Measurements from ENCODE around the gene PKP4.

The PKP4 gene

GRCh38 chr2:158487419-158487818 is 30.7 kb downstream of the PKP4 start:
- no peak overlapping the region for H2AFZ ChIP-seq (ENCODE audit: low read depth, low read length, severe bottlenecking)
- H4K20me1 ChIP-seq (ENCODE audit: low read depth, low read length): no peaks in the 10 kb centered on the region
- H3K9me2 ChIP-seq (replicated peaks; ENCODE audit: insufficient read depth, low read length): no peaks in the 10 kb centered on the region
- H3K4me2 ChIP-seq (ENCODE audit: low read depth, low read length, poor library complexity, severe bottlenecking): no peak overlapping the region
- no peaks in the 10 kb centered on the region for H3K36me3 ChIP-seq (ENCODE audit: low read length)
- H3K27me3 ChIP-seq (ENCODE audit: low read length): no peaks in the 10 kb centered on the region
- no peak overlapping the region for H3K9ac ChIP-seq (ENCODE audit: low read length)
- no peak overlapping the region for H3K27ac ChIP-seq (ENCODE audit: low read depth, low read length)
- H3K9me3 ChIP-seq (ENCODE audit: insufficient read depth, low read length): no peaks in the 10 kb centered on the region
- no peak for TF ChIP-seq EZH2phosphoT487 (conservative IDR thresholded peaks at IDR 0.05; ENCODE audit: low read length)
- no peak for TF ChIP-seq CTCF (IDR thresholded peaks at IDR 0.05; ENCODE audit: insufficient read depth, low read length, poor library complexity, severe bottlenecking)
- H3F3A ChIP-seq (ENCODE audit: insufficient read depth): no peaks in the 10 kb centered on the region
- H3K79me2 ChIP-seq (ENCODE audit: insufficient read depth, low read length): no peaks in the 10 kb centered on the region
- no peak overlapping the region for H3K4me3 ChIP-seq (ENCODE audit: insufficient read depth, low read length, poor library complexity, severe bottlenecking)

GRCh38 chr2:158488442-158489216 is 31.9 kb downstream of the PKP4 start:
- Histone ChIP-seq H3K9me3 (ENCODE audit: insufficient read depth, low read length) (no peaks in the 10 kb centered on the region), H3K4me3 (ENCODE audit: insufficient read depth, low read length, poor library complexity, severe bottlenecking) (no peak overlapping the region), H3F3A (ENCODE audit: insufficient read depth) (no peaks in the 10 kb centered on the region), H3K9me2 (replicated peaks; ENCODE audit: insufficient read depth, low read length) (no peaks in the 10 kb centered on the region), H3K9ac (ENCODE audit: low read length) (no peak overlapping the region), H3K4me2 (ENCODE audit: low read depth, low read length, poor library complexity, severe bottlenecking) (no peak overlapping the region), H3K27ac (ENCODE audit: low read depth, low read length) (no peak overlapping the region), H3K36me3 (ENCODE audit: low read length) (no peaks in the 10 kb centered on the region), H4K20me1 (ENCODE audit: low read depth, low read length) (no peaks in the 10 kb centered on the region), H2AFZ (ENCODE audit: low read depth, low read length, severe bottlenecking) (no peak overlapping the region), H3K27me3 (ENCODE audit: low read length) (no peaks in the 10 kb centered on the region), H3K79me2 (ENCODE audit: insufficient read depth, low read length) (no peaks in the 10 kb centered on the region)
- TF ChIP-seq CTCF (IDR thresholded peaks at IDR 0.05; ENCODE audit: insufficient read depth, low read length, poor library complexity, severe bottlenecking) (no peak), EZH2phosphoT487 (conservative IDR thresholded peaks at IDR 0.05; ENCODE audit: low read length) (no peak)

- no peaks in the 10 kb centered on the region for H3K79me2 ChIP-seq (ENCODE audit: insufficient read depth, low read length)
- no peak overlapping the region for H3K4me2 ChIP-seq (ENCODE audit: low read depth, low read length, poor library complexity, severe bottlenecking)
- TF ChIP-seq CTCF (IDR thresholded peaks at IDR 0.05; ENCODE audit: insufficient read depth, low read length, poor library complexity, severe bottlenecking): no peak
- no peak for TF ChIP-seq EZH2phosphoT487 (conservative IDR thresholded peaks at IDR 0.05; ENCODE audit: low read length)
Observed at GRCh38 chr2:158489366-158490112, 32.8 kb downstream of the PKP4 start.

More at GRCh38 chr2:158489366-158490112, 32.8 kb downstream of the PKP4 start:
- no peaks in the 10 kb centered on the region for H3K27me3 ChIP-seq (ENCODE audit: low read length)
- no peaks in the 10 kb centered on the region for H4K20me1 ChIP-seq (ENCODE audit: low read depth, low read length)
- H3K9me3 ChIP-seq (ENCODE audit: insufficient read depth, low read length): no peaks in the 10 kb centered on the region
- H2AFZ ChIP-seq (ENCODE audit: low read depth, low read length, severe bottlenecking): no peak overlapping the region
- H3K9ac ChIP-seq (ENCODE audit: low read length): no peak overlapping the region
- H3F3A ChIP-seq (ENCODE audit: insufficient read depth): no peaks in the 10 kb centered on the region
- H3K36me3 ChIP-seq (ENCODE audit: low read length): no peaks in the 10 kb centered on the region
- no peaks in the 10 kb centered on the region for H3K9me2 ChIP-seq (replicated peaks; ENCODE audit: insufficient read depth, low read length)
- no peak overlapping the region for H3K27ac ChIP-seq (ENCODE audit: low read depth, low read length)
- H3K4me3 ChIP-seq (ENCODE audit: insufficient read depth, low read length, poor library complexity, severe bottlenecking): no peak overlapping the region
